ENCODE data around the gene PREX1.

- no peak for TF ChIP-seq ZNF565 (CRISPR knock-in tag; conservative IDR thresholded peaks at IDR 0.05; ENCODE audit: low read depth)
- TF ChIP-seq ARNTL (CRISPR knock-in tag; IDR thresholded peaks at IDR 0.05; ENCODE audit: borderline replicate concordance, low read depth): no peak
- TF ChIP-seq ZNF70 (CRISPR knock-in tag; IDR thresholded peaks at IDR 0.05): no peak
- TF ChIP-seq, protein P1, sequence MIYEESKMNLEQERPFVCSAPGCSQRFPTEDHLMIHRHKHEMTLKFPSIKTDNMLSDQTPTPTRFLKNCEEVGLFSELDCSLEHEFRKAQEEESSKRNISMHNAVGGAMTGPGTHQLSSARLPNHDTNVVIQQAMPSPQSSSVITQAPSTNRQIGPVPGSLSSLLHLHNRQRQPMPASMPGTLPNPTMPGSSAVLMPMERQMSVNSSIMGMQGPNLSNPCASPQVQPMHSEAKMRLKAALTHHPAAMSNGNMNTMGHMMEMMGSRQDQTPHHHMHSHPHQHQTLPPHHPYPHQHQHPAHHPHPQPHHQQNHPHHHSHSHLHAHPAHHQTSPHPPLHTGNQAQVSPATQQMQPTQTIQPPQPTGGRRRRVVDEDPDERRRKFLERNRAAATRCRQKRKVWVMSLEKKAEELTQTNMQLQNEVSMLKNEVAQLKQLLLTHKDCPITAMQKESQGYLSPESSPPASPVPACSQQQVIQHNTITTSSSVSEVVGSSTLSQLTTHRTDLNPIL (CRISPR knock-in tag; IDR thresholded peaks at IDR 0.05; ENCODE audit: low read depth): no peak
- TF ChIP-seq RARB (CRISPR knock-in tag; IDR thresholded peaks at IDR 0.05): no peak
- no peak for TF ChIP-seq CSRNP3 (CRISPR knock-in tag; IDR thresholded peaks at IDR 0.05)
- no peak for TF ChIP-seq PATZ1 (CRISPR knock-in tag; IDR thresholded peaks at IDR 0.05; ENCODE audit: borderline replicate concordance)
- no peak for TF ChIP-seq TOX (CRISPR knock-in tag; IDR thresholded peaks at IDR 0.05; ENCODE audit: borderline replicate concordance)
- no peak for TF ChIP-seq TSHZ2 (CRISPR knock-in tag; IDR thresholded peaks at IDR 0.05)
- TF ChIP-seq POU6F1 (CRISPR knock-in tag; IDR thresholded peaks at IDR 0.05; ENCODE audit: borderline replicate concordance, low read depth): no peak
- TF ChIP-seq ZFP3 (CRISPR knock-in tag; IDR thresholded peaks at IDR 0.05): no peak
- no peak for TF ChIP-seq ZFP30 (CRISPR knock-in tag; IDR thresholded peaks at IDR 0.05)
- TF ChIP-seq ZNF8 (CRISPR knock-in tag; IDR thresholded peaks at IDR 0.05): no peak
- TF ChIP-seq ZC3H10 (CRISPR knock-in tag; IDR thresholded peaks at IDR 0.05): no peak
Measured at GRCh38 chr20:48732081-48732829, 95.5 kb downstream of the PREX1 start.
